SJSA1 (cell line): ENCODE data around the gene ASIC1. TPM values are rescaled to one million over a fixed set of nuclear protein-coding genes. Genes with fewer than 3 reads are reported as not detected.

ENCODE experiments used
- DNase-seq, 2 experiments: peaks; one replicate each; pipeline ENCODE4 v3.0.0-alpha.2; 2015 to 2020; ENCODE audit warnings: low spot score in 2 of 2, low read depth in 1 of 2
- H3K27ac ChIP-seq: fragments of 250-450 bp; sonication (Bioruptor Pico); 2 replicates; pipeline ENCODE4 v1.5.1; 2020; ENCODE audit warnings: mild to moderate bottlenecking, moderate library complexity
- H3K27me3 ChIP-seq: fragments of 250-450 bp; sonication (Bioruptor Pico); replicated peaks from 2 replicates; pipeline ENCODE4 v1.5.1; 2020; ENCODE audit warnings: mild to moderate bottlenecking, moderate library complexity
- H3K36me3 ChIP-seq: fragments of 250-450 bp; sonication (Bioruptor Pico); 2 replicates; pipeline ENCODE4 v1.5.1; 2020; ENCODE audit warnings: mild to moderate bottlenecking
- H3K4me1 ChIP-seq: fragments of 250-450 bp; sonication (Bioruptor Pico); replicated peaks from 2 replicates; pipeline ENCODE4 v1.6.1; 2021; ENCODE audit warnings: mild to moderate bottlenecking
- H3K4me3 ChIP-seq: fragments of 250-450 bp; sonication (Bioruptor Pico); 2 replicates; pipeline ENCODE4 v1.5.1; 2020; ENCODE audit warnings: mild to moderate bottlenecking
- H3K9me3 ChIP-seq: fragments of 250-450 bp; sonication (Bioruptor Pico); replicated peaks from 2 replicates; pipeline ENCODE4 v1.5.1; 2020; ENCODE audit warnings: mild to moderate bottlenecking
- total RNA-seq: library from RNA; depleted of rRNA; stranded (reverse); fragments of >200 nt; shearing (Covaris generic); gene quantifications from 2 replicates; pipeline ENCODE4 v1.2.3, GENCODE V29; 2014; rRNA removed

ASIC1 gene
- total RNA-seq: 0.37 and 0.50 TPM in 2 replicates

DNA sequence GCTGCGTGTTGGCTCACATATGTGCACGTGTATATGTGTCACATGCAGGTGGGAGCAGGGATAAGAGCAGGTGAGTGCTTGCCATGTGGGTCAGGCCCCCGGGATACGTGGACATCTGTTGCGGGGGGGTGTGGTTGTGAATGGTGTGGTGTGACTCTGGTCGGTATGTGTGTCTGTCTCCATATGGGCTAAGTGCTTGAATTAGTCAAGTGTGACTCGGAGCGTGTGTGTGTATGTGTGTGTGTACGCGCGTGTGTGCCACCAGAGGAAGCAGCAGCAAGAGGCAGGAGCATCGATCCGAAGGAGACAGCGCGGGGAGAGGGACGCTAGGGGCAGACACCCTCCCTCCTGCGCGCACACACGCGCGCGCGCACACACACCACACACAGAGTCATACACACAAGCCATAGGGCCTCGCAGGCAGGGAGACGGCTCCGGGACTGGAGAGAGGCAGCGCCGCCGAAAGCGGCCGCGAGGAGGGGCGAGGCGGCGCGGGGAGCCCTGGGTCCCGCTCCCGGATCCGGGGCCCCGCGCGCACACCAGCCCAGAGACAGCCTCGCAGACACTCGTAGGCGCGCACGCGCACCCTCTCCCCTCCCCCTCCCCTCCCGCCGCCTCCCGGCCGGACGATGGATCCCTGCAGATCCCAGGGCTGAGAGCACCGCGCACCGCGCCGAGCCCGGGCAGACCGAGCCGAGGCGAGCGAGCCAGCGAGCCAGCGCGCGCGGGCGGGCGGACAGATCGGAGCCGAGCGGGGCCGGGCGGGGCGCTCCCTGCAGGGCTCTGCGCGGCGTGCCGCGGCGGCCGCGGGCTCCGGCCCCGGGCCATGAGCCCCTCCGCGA, at the start of gene ASIC1:
TSS of gene ASIC1 (plus strand) at position 597 of the 842 bp plus-strand sequence. CDS start 1,171 bp downstream, outside the sequence.
- peaks cover 18% of the 10 kb centered on the region for H3K27me3 ChIP-seq
- H3K4me3 ChIP-seq: peak within 1 kb of the TSS; percentile 51
- peaks cover 11% of the 10 kb centered on the region for H3K4me1 ChIP-seq
- H3K27ac ChIP-seq: no peak within 1 kb of the TSS
- H3K36me3 ChIP-seq: no peaks in the 10 kb centered on the region
- peak; percentile 54 to 72 for DNase-seq
- no peaks in the 10 kb centered on the region for H3K9me3 ChIP-seq

DNA sequence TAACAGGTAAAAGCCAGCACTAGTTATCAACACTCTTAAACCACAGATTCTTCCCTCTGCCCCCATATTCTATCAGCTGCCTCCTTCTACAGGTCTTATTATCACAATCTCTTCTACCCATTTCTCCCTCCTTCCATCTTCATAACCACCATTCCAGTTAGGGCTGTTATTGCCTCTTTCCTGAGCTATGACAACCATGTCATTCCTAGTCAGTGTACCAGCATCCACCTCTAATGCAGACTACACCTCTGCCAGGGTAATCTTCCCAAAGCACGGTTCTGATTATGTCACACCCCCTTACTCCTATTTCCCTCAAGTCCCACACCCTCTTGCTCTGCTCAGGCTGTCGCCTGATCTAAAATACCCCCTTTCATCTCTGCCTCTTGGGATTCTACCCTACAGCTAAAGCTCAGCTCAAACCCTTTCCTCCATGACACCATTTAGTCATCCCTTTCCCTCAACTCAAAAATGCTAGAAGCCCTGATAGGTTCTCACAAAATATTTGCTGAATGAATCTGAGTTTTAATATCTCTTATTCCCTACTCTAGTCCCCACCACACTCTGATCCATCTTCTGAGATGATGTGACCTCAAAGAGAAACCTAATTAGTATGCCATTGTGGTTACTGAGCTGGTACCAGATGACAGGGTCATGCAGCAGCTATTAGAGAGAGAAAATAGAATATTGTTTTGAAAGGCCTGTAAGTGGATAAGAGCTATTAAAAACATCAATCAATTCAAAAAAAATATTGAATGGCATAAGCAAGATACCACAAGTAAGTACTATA, 43.8 kb upstream of the ASIC1 start:
- DNase-seq: no peak
- Histone ChIP-seq H3K4me3 (no peak overlapping the region), H3K9me3 (peaks cover 2% of the 10 kb centered on the region; the same call in 1 of the 2 replicates), H3K27me3 (no peaks in the 10 kb centered on the region), H3K4me1 (peaks cover 9% of the 10 kb centered on the region; the same call in 1 of the 2 replicates), H3K36me3 (peaks cover 80% of the 10 kb centered on the region), H3K27ac (no peak overlapping the region)

DNA sequence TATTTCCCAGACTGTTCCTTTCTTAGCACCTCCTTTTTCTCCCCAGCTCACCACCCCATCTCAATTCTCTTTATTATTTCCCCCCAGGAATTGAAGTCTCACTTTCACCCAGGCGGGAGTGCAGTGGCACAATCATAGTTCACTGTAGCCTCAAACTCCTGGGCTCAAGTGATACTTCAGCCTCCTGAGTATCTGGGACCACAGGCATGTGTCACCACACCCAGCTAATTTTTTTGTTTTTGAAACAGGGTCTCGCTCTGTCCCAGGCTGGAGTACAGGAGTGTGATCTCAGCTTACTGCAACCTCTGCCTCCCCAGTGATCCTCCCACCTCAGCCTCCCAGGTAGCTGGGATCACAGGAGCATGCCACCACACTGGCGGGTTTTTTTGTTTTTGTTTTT, 43.1 kb upstream of the ASIC1 start:
- H3K4me3 ChIP-seq: no peak overlapping the region
- no peaks in the 10 kb centered on the region for H3K27me3 ChIP-seq
- peaks cover 2% of the 10 kb centered on the region; the same call in 1 of the 2 replicates for H3K9me3 ChIP-seq
- peaks cover 80% of the 10 kb centered on the region for H3K36me3 ChIP-seq
- no peak overlapping the region for H3K27ac ChIP-seq
- no peak for DNase-seq
- peaks cover 9% of the 10 kb centered on the region; the same call in 1 of the 2 replicates for H3K4me1 ChIP-seq

DNA sequence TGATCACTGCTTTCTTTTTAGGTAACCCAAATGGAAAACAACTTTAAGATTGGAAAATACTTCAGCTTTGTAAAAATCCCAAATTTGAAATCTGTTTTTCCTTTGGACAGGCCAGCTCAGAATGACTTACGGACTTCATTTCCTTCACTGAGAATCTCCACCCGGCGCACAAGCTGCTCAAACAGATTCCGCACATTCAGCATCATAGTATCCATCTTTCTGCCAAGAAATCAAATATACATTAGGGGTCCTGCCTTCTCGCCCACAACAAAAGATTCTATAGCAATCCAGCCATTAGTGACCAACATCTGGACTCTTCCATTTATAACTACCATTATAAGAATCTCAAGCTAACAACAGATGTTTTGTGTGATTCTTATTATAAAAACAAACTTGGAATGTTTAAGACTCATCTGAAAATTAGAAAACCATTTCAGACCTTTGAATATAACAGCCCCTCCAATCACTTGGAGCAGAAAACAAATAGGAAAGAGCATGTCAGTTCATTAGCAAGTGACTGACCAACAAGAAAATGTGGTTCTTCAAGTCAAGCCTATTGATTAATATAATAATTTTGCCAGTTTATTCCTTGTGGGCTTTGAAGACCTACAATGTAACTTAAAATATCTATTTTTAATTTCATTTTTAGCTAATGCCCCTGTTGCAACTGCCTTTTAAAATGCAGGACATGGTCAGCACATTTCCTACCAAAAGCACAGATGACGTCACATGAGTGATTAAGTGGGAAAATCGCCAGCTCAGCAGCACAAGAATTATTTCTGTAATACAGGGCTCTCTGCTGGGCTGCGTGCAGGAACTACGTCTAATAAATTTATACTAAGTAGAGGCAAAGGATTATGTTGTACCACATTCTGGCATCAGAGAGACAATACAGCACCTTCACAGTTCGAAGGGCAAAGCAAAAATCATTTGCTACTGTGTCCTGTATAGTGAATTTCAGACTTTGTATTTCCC, 40.6 kb upstream of the ASIC1 start:
- peak in 1 of 2 experiments; percentile 15 for DNase-seq
- no peak overlapping the region for H3K4me3 ChIP-seq
- peaks cover 76% of the 10 kb centered on the region for H3K36me3 ChIP-seq
- H3K9me3 ChIP-seq: peaks cover 2% of the 10 kb centered on the region; the same call in 1 of the 2 replicates
- peaks cover 20% of the 10 kb centered on the region for H3K4me1 ChIP-seq
- peak overlapping the region; percentile 20; the same call in 1 of the 2 replicates for H3K27ac ChIP-seq
- H3K27me3 ChIP-seq: no peaks in the 10 kb centered on the region

DNA sequence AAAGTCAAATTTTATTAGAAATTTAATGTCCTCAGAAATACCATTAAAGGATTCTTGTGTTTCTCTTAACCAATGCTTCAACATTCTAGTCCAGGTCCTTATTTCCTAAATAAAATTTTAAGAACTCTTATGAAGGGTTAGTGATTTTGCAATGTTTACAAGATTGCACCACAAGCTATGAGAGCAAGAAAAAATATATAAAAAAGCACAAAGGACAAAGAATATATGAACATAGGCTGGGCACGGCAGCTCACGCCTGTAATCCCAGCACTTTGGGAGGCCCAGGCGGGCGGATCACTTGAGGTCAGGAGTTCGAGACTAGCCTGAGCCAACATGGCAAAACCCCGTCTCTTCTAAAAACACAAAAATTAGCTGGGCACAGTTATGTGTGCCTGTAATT, 39.8 kb upstream of the ASIC1 start:
- peaks cover 77% of the 10 kb centered on the region for H3K36me3 ChIP-seq
- no peak for DNase-seq
- H3K9me3 ChIP-seq: peaks cover 2% of the 10 kb centered on the region; the same call in 1 of the 2 replicates
- no peak overlapping the region for H3K4me3 ChIP-seq
- no peaks in the 10 kb centered on the region for H3K27me3 ChIP-seq
- H3K27ac ChIP-seq: peak overlapping the region; percentile 20; the same call in 1 of the 2 replicates
- peaks cover 22% of the 10 kb centered on the region for H3K4me1 ChIP-seq

DNA sequence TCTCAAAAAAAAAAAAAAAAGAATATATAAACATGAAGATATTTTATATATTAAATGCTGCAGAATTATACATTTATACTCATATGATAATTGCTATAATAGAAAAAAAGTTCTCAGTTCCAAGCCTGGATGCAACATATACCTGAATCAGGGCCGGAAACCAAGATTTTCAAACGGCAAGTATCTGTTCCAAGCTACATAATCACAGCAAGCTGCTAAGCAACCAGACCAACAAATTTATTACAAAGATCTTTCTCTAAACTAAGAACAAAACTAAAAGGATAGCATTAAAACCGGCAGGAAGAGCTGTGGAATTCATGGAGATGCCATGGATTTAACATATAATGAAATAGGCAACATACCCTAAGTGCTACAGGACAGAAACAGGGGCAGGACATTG, 39.2 kb upstream of the ASIC1 start:
- no peak for DNase-seq
- Histone ChIP-seq H3K36me3 (peaks cover 77% of the 10 kb centered on the region), H3K27ac (no peak overlapping the region)

DNA sequence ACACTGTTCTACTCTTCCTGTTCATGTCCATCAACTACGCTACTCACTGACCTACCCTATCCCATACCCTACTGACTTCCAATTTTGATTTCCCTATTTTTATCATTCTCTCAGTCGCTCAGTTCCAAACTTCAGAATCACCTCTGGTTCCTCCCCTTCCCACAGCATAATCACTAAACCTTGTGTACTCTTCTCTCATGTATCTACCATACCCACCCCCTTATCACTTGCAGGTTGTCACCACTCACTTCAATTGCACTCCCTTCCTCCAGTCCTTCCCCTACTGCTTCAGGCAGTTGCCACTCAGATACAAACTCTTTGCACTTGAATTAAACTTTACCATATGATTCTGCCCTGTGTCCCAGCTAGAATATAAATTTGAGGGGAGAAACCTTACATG, 38.4 kb upstream of the ASIC1 start:
- Histone ChIP-seq H3K27me3 (no peaks in the 10 kb centered on the region), H3K4me3 (no peak overlapping the region), H3K9me3 (no peaks in the 10 kb centered on the region), H3K4me1 (peaks cover 25% of the 10 kb centered on the region), H3K27ac (no peak overlapping the region), H3K36me3 (peaks cover 75% of the 10 kb centered on the region)
- no peak for DNase-seq

More for the DNA sequence above, 39.2 kb upstream of the ASIC1 start:
- H3K27me3 ChIP-seq: no peaks in the 10 kb centered on the region
- H3K4me1 ChIP-seq: peaks cover 25% of the 10 kb centered on the region
- no peak overlapping the region for H3K4me3 ChIP-seq
- H3K9me3 ChIP-seq: peaks cover 2% of the 10 kb centered on the region; the same call in 1 of the 2 replicates

DNA sequence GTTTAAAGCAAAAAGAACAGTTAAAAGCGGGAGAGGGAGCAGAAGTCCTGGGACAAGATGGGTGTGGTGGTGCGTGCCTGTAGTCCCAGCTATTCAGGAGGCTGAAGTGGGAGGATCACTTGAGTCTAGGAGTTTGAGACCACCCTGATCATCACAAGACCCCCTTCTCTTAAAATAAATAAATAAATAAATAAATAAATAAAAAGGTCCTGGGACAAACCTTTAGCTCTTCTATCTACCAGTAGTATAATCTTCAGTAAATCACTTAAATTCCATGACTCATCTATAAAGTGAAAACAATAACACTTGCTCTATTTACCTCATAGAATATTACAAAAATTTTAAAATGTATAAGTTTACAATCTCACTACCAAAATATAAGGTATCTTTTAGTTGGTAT, 37.9 kb upstream of the ASIC1 start:
- Histone ChIP-seq H3K9me3 (no peaks in the 10 kb centered on the region), H3K4me1 (peaks cover 28% of the 10 kb centered on the region), H3K4me3 (no peak overlapping the region), H3K36me3 (peaks cover 72% of the 10 kb centered on the region), H3K27me3 (no peaks in the 10 kb centered on the region), H3K27ac (no peak overlapping the region)
- no peak for DNase-seq

DNA sequence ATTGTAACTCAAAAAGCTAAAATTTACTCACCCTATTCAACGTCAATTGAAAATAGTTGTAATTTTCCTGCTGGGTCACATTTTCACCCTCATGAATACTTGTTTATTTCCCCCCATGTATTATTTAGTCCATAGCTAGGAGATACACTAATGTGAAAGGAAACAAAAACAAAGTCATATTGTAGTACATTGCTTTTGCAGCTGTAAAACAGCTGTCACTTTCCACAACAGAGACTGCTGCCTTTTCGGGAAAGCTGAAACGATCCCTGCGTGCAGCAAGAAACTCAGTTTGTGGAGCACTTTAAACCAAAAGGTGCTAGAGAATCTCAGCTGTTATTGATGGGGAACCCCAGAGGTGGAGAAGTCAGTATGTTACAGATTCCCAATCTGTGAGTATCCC, 36.4 kb upstream of the ASIC1 start:
- Histone ChIP-seq H3K9me3 (no peaks in the 10 kb centered on the region), H3K27me3 (no peaks in the 10 kb centered on the region), H3K27ac (no peak overlapping the region), H3K4me1 (peaks cover 32% of the 10 kb centered on the region), H3K36me3 (peaks cover 66% of the 10 kb centered on the region), H3K4me3 (no peak overlapping the region)
- DNase-seq: no peak

DNA sequence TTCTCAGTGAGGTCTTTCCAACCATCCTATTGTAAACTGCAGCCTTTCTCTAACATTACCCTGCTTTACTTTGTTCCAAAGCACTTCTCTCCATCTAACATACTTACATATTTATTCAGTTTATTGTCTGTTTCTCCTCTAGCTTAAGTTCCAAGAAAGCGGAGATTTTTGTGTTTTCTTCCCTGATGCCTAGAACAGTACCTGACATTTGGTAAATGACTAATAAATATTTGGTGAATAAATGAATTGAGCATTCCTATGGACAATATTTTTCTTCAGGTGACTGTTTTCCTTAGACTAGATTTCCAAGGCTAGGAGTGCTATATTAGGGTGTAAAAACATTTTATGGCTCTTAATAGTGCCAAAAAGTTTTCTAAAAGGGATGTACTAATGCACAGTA, 34.5 kb upstream of the ASIC1 start:
- no peak for DNase-seq
- H3K4me3 ChIP-seq: no peak overlapping the region
- H3K36me3 ChIP-seq: peaks cover 49% of the 10 kb centered on the region
- no peaks in the 10 kb centered on the region for H3K27me3 ChIP-seq
- peaks cover 23% of the 10 kb centered on the region for H3K4me1 ChIP-seq
- H3K9me3 ChIP-seq: no peaks in the 10 kb centered on the region
- no peak overlapping the region for H3K27ac ChIP-seq

DNA sequence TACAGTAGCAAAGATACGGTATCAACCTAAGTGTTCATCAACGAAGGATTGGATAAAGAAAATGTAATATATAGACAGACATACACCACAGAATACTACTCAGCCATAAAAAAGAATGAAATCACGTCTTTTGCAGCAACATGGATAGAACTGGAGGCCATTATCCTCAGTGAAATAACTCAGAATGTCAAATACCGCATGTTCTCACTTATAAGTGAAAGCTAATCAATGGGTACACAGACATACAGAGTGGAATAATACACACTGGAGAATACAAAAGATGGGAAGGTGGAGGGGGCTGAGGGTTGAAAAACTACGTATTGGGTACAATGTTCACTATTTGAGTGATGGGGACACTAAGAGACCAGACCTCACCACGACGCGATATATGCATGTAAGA, 33.2 kb upstream of the ASIC1 start:
- Histone ChIP-seq H3K27ac (peak overlapping the region; percentile 98), H3K9me3 (no peaks in the 10 kb centered on the region), H3K4me1 (peaks cover 23% of the 10 kb centered on the region), H3K36me3 (peaks cover 44% of the 10 kb centered on the region), H3K4me3 (peak overlapping the region; percentile 80), H3K27me3 (no peaks in the 10 kb centered on the region)
- no peak for DNase-seq

DNA sequence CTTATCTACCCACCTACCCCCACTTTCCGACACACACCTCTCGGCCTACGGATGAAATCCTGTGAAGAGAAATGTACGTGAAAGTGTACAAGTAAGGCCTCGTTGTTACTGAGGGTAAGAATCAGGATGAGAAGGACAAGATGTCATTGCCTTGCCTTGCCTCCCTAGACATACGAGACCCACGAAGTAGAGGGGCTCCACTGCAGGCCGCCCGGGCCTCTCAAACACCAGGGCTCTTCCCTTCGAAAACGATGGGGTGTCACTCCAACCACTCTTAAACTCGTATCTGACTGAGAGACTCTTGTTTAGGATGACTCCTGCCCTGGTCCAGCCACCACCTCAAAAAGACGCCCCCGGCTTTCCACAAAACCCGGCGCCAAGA, 32.6 kb upstream of the ASIC1 start:
- DNase-seq: peak in 1 of 2 experiments; percentile 49
- peak overlapping the region; percentile 98 for H3K27ac ChIP-seq

More for the DNA sequence above, 32.6 kb upstream of the ASIC1 start:
- no peaks in the 10 kb centered on the region for H3K9me3 ChIP-seq
- H3K36me3 ChIP-seq: peaks cover 42% of the 10 kb centered on the region
- H3K27me3 ChIP-seq: no peaks in the 10 kb centered on the region
- H3K4me3 ChIP-seq: peak overlapping the region; percentile 80
- H3K4me1 ChIP-seq: peaks cover 23% of the 10 kb centered on the region
